SK-N-SH treated with all-trans-retinoic acid at 6 μM for 48 hours (cell line): ENCODE results near the gene PLCL2.

Source experiments
- ATAC-seq: fragments of 200-7000 bp; cut with Tn5 transposase; 3 replicates; pipeline ENCODE4 v1.9.1; 2020; ENCODE audit warnings: mild to moderate bottlenecking, moderate library complexity
- ARNTL ChIP-seq: fragments of 450-650 bp; formaldehyde crosslinking; IDR thresholded peaks from 2 replicates; pipeline ENCODE4 v1.5.0; 2020; ENCODE audit warnings: low read depth, mild to moderate bottlenecking, moderate library complexity, borderline replicate concordance
- BACH2 ChIP-seq: fragments of 250-450 bp; sonication (Bioruptor Pico); IDR thresholded peaks from 2 replicates; pipeline ENCODE4 v1.9.0; 2021; ENCODE audit warnings: mild to moderate bottlenecking, borderline replicate concordance
- CREB5 ChIP-seq: fragments of 250-450 bp; sonication (Bioruptor Pico); IDR thresholded peaks from 2 replicates; pipeline ENCODE4 v1.5.1; 2020; ENCODE audit warnings: low read depth, mild to moderate bottlenecking, moderate library complexity
- CSDC2 ChIP-seq: fragments of 250-450 bp; sonication (Bioruptor Pico); IDR thresholded peaks from 2 replicates; pipeline ENCODE4 v1.5.0; 2020; ENCODE audit warnings: mild to moderate bottlenecking, moderate library complexity
- ESRRG ChIP-seq: fragments of 250-450 bp; sonication (Bioruptor Pico); IDR thresholded peaks from 2 replicates; pipeline ENCODE4 v1.6.1; 2021; ENCODE audit warnings: mild to moderate bottlenecking
- GLIS3 ChIP-seq: fragments of 250-450 bp; sonication (Bioruptor Pico); IDR thresholded peaks from 2 replicates; pipeline ENCODE4 v1.5.0; 2020; ENCODE audit warnings: mild to moderate bottlenecking, moderate library complexity
- ISL1 ChIP-seq: fragments of 250-450 bp; sonication (Bioruptor Pico); IDR thresholded peaks from 2 replicates; pipeline ENCODE4 v2.1.2; 2022; ENCODE audit warnings: mild to moderate bottlenecking, moderate library complexity
- OSR1 ChIP-seq: fragments of 250-450 bp; sonication (Bioruptor Pico); IDR thresholded peaks from 2 replicates; pipeline ENCODE4 v1.8.0; 2022; ENCODE audit warnings: moderate library complexity, mild to moderate bottlenecking, inconsistent platforms
- POU6F1 ChIP-seq: fragments of 250-450 bp; sonication (Bioruptor Pico); IDR thresholded peaks from 2 replicates; pipeline ENCODE4 v1.8.0; 2021; ENCODE audit warnings: low read depth, mild to moderate bottlenecking, moderate library complexity, borderline replicate concordance
- PPARA ChIP-seq: fragments of 250-450 bp; sonication (Bioruptor Pico); IDR thresholded peaks from 2 replicates; pipeline ENCODE4 v1.5.0; 2020; ENCODE audit warnings: mild to moderate bottlenecking, borderline replicate concordance
- SNAI2 ChIP-seq: fragments of 250-450 bp; sonication (Bioruptor Pico); IDR thresholded peaks from 2 replicates; pipeline ENCODE4 v1.5.0; 2020; ENCODE audit warnings: mild to moderate bottlenecking, moderate library complexity
- TCF4 ChIP-seq: fragments of 250-450 bp; sonication (Bioruptor Pico); IDR thresholded peaks from 2 replicates; pipeline ENCODE4 v1.8.0; 2021; ENCODE audit warnings: mild to moderate bottlenecking, moderate library complexity, borderline replicate concordance
- TOX ChIP-seq: fragments of 250-450 bp; sonication (Bioruptor Pico); IDR thresholded peaks from 2 replicates; pipeline ENCODE4 v1.8.0; 2021; ENCODE audit warnings: mild to moderate bottlenecking, moderate library complexity, borderline replicate concordance
- TSHZ2 ChIP-seq: fragments of 250-450 bp; sonication (Bioruptor Pico); IDR thresholded peaks from 2 replicates; pipeline ENCODE4 v1.5.0; 2020; ENCODE audit warnings: mild to moderate bottlenecking, moderate library complexity
- ZC3H10 ChIP-seq: fragments of 250-450 bp; sonication (Bioruptor Pico); IDR thresholded peaks from 2 replicates; pipeline ENCODE4 v1.5.1; 2021; ENCODE audit warnings: mild to moderate bottlenecking, moderate library complexity
- ZFP3 ChIP-seq: fragments of 250-450 bp; sonication (Bioruptor Pico); IDR thresholded peaks from 2 replicates; pipeline ENCODE4 v1.5.0; 2020; ENCODE audit warnings: mild to moderate bottlenecking, moderate library complexity
- ZFP30 ChIP-seq: fragments of 450-650 bp; formaldehyde crosslinking; IDR thresholded peaks from 2 replicates; pipeline ENCODE4 v1.5.0; 2022; ENCODE audit warnings: mild to moderate bottlenecking, moderate library complexity
- ZNF565 ChIP-seq: fragments of 450-650 bp; formaldehyde crosslinking; conservative IDR thresholded peaks from 2 replicates; pipeline ENCODE4 v1.5.0; 2020; ENCODE audit warnings: low read depth, mild to moderate bottlenecking, moderate library complexity
- ZNF70 ChIP-seq: fragments of 450-650 bp; formaldehyde crosslinking; IDR thresholded peaks from 2 replicates; pipeline ENCODE4 v1.5.0; 2020; ENCODE audit warnings: mild to moderate bottlenecking, moderate library complexity
- ZNF8 ChIP-seq: fragments of 450-650 bp; formaldehyde crosslinking; IDR thresholded peaks from 2 replicates; pipeline ENCODE4 v1.5.0; 2020; ENCODE audit warnings: mild to moderate bottlenecking, moderate library complexity
- TF ChIP-seq, protein P1 (sequence below): fragments of 250-450 bp; sonication (Bioruptor Pico); IDR thresholded peaks from 2 replicates; pipeline ENCODE4 v1.5.1; 2021; ENCODE audit warnings: mild to moderate bottlenecking, moderate library complexity

PLCL2 gene

DNA sequence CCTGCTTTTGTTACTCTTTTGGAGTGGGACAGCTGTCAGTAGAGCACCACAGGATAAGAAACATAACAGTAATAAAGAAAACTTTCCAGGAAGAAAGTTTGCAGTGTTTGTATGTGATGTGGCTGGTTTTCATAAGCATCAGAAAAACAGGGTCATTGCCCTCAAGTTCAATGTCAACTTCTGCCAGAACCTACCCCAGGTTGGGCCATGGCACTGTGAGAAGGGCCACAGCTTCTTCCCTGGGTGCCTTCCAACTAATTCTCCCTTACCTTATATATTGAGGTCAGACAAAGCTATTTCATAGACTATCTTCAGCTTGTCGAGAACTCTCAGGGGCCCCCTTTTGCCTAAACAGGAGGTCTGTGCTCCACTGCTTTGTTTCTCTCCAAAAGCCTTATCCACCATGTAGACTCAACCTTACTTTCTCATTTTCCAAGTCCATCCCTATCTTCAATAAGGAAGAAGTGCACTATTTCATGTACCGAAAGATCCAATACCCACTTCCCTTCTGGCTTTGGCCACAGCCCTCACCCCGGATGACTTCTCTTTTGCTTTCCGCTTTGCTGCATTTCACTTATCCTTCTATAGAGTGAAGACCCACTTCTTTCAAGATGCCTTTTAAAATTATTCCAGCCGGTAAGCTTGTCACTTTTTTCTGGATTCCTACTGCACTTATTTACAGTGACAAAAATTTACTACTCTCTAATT lies 38.2 kb upstream of the PLCL2 start:
- TF ChIP-seq ISL1 (CRISPR knock-in tag) = no peak
- TF ChIP-seq BACH2 (CRISPR knock-in tag) = no peak
- TF ChIP-seq TCF4 (CRISPR knock-in tag) = no peak
- no peak for TF ChIP-seq SNAI2
- TF ChIP-seq ZC3H10 (CRISPR knock-in tag) = no peak
- no peak for TF ChIP-seq ESRRG (CRISPR knock-in tag)
- no peak for TF ChIP-seq GLIS3
- TF ChIP-seq ZFP3 (CRISPR knock-in tag) = no peak
- TF ChIP-seq CREB5 (CRISPR knock-in tag) = no peak
- no peak for TF ChIP-seq ARNTL (CRISPR knock-in tag)
- TF ChIP-seq TSHZ2 (CRISPR knock-in tag) = no peak
- no peak for TF ChIP-seq TOX (CRISPR knock-in tag)
- no peak for TF ChIP-seq POU6F1
- TF ChIP-seq OSR1 (CRISPR knock-in tag) = no peak
- TF ChIP-seq CSDC2 (CRISPR knock-in tag) = no peak
- TF ChIP-seq ZNF8 (CRISPR knock-in tag) = no peak
- TF ChIP-seq, protein P1, sequence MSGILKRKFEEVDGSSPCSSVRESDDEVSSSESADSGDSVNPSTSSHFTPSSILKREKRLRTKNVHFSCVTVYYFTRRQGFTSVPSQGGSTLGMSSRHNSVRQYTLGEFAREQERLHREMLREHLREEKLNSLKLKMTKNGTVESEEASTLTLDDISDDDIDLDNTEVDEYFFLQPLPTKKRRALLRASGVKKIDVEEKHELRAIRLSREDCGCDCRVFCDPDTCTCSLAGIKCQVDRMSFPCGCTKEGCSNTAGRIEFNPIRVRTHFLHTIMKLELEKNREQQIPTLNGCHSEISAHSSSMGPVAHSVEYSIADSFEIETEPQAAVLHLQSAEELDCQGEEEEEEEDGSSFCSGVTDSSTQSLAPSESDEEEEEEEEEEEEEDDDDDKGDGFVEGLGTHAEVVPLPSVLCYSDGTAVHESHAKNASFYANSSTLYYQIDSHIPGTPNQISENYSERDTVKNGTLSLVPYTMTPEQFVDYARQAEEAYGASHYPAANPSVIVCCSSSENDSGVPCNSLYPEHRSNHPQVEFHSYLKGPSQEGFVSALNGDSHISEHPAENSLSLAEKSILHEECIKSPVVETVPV (CRISPR knock-in tag) = no peak
- TF ChIP-seq PPARA (CRISPR knock-in tag) = no peak
- ATAC-seq = no peak

DNA sequence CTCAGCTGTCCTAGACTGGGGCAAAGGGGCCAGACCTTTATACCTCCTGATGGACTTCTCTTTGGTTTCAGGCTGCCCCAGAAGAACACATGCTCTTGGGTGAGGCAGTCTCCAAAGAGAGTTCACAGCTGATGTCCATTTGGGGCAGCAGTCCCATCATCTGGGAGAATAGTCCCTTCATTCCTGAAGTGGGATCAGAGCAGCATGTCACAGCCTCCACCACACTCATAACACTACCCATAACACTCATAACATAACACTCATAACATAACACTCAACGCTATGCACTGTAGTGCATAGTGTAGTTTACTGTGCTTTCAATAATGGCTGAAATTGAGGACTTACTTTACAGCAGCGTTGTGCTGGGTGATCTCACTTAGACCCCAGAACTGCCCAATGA lies 36.7 kb upstream of the PLCL2 start:
- TF ChIP-seq POU6F1 = no peak
- TF ChIP-seq BACH2 (CRISPR knock-in tag) = no peak
- no peak for TF ChIP-seq PPARA (CRISPR knock-in tag)
- TF ChIP-seq ZNF8 (CRISPR knock-in tag) = no peak
- TF ChIP-seq ARNTL (CRISPR knock-in tag) = no peak
- TF ChIP-seq ZNF70 = no peak
- no peak for TF ChIP-seq ZFP30 (CRISPR knock-in tag)
- no peak for TF ChIP-seq ZC3H10 (CRISPR knock-in tag)
- TF ChIP-seq TCF4 (CRISPR knock-in tag) = no peak
- no peak for TF ChIP-seq ESRRG (CRISPR knock-in tag)
- TF ChIP-seq, protein P1 (CRISPR knock-in tag) = no peak
- TF ChIP-seq ISL1 (CRISPR knock-in tag) = no peak
- no peak for TF ChIP-seq CSDC2 (CRISPR knock-in tag)
- no peak for TF ChIP-seq ZNF565
- TF ChIP-seq CREB5 (CRISPR knock-in tag) = no peak
- ATAC-seq = no peak
